ENCODE results near the gene MEMO1.

MEMO1 gene

GRCh38 chr2:31940920-31941319 lies 69.9 kb downstream of the MEMO1 start:
- DNase-seq (ENCODE audit: low read depth), result no peak
- no peak overlapping the region for H3K4me3 ChIP-seq (replicated peaks; ENCODE audit: low read depth, low read length)
- TF ChIP-seq CTCF (IDR thresholded peaks at IDR 0.05; ENCODE audit: low read length, missing control alignments), result no peak

GRCh38 chr2:31937741-31938140 lies 73.1 kb downstream of the MEMO1 start:
- no peak for TF ChIP-seq CTCF (IDR thresholded peaks at IDR 0.05; ENCODE audit: low read length, missing control alignments)
- peak; percentile 13 for DNase-seq (ENCODE audit: low read depth)
- no peak overlapping the region for H3K4me3 ChIP-seq (replicated peaks; ENCODE audit: low read depth, low read length)

GRCh38 chr2:31935370-31935769 lies 75.4 kb downstream of the MEMO1 start:
- H3K4me3 ChIP-seq (replicated peaks; ENCODE audit: low read depth, low read length), result no peak overlapping the region
- no peak for TF ChIP-seq CTCF (IDR thresholded peaks at IDR 0.05; ENCODE audit: low read length, missing control alignments)
- no peak for DNase-seq (ENCODE audit: low read depth)

- no peak for DNase-seq (ENCODE audit: low read depth)
- no peak for TF ChIP-seq CTCF (IDR thresholded peaks at IDR 0.05; ENCODE audit: low read length, missing control alignments)
- H3K4me3 ChIP-seq (replicated peaks; ENCODE audit: low read depth, low read length), result no peak overlapping the region
These were observed 77.7 kb downstream of the MEMO1 start for GRCh38 chr2:31933066-31933465.

GRCh38 chr2:31932589-31932988 lies 78.2 kb downstream of the MEMO1 start:
- no peak for DNase-seq (ENCODE audit: low read depth)
- no peak for TF ChIP-seq CTCF (IDR thresholded peaks at IDR 0.05; ENCODE audit: low read length, missing control alignments)
- H3K4me3 ChIP-seq (replicated peaks; ENCODE audit: low read depth, low read length), result no peak overlapping the region

GRCh38 chr2:31931916-31932315 lies 78.9 kb downstream of the MEMO1 start:
- no peak for TF ChIP-seq CTCF (IDR thresholded peaks at IDR 0.05; ENCODE audit: low read length, missing control alignments)
- no peak overlapping the region for H3K4me3 ChIP-seq (replicated peaks; ENCODE audit: low read depth, low read length)
- DNase-seq (ENCODE audit: low read depth), result peak; percentile 5

- H3K4me3 ChIP-seq (replicated peaks; ENCODE audit: low read depth, low read length), result no peak overlapping the region
- no peak for DNase-seq (ENCODE audit: low read depth)
- no peak for TF ChIP-seq CTCF (IDR thresholded peaks at IDR 0.05; ENCODE audit: low read length, missing control alignments)
These were observed 85.3 kb downstream of the MEMO1 start for GRCh38 chr2:31925517-31925916.
